Nephron progenitor cell (in vitro differentiated cells): ENCODE measurements around the gene ARMC9.
A peak's percentile ranks its signal among the peaks of the same experiment; 100 is the strongest.

ENCODE experiments used
- DNase-seq: peaks from one replicate; pipeline ENCODE4 v3.0.0; 2021
- H3K27ac Mint-ChIP-seq: 2 replicates; pipeline ENCODE4 v1.8.0; 2021; ENCODE audit warnings: mild to moderate bottlenecking, moderate library complexity, mixed read lengths
- H3K27me3 Mint-ChIP-seq: 2 replicates; pipeline ENCODE4 v1.8.0; 2021; ENCODE audit warnings: mild to moderate bottlenecking, low read depth, mixed read lengths; ENCODE audit not compliant: poor library complexity
- H3K36me3 Mint-ChIP-seq: 2 replicates; pipeline ENCODE4 v1.8.0; 2021; ENCODE audit warnings: low read depth, mixed read lengths
- H3K4me1 Mint-ChIP-seq: 2 replicates; pipeline ENCODE4 v1.8.0; 2021; ENCODE audit warnings: mixed read lengths
- H3K4me3 Mint-ChIP-seq: 2 replicates; pipeline ENCODE4 v1.8.0; 2021; ENCODE audit warnings: mild to moderate bottlenecking, moderate library complexity, mixed read lengths
- H3K9me3 Mint-ChIP-seq: 2 replicates; pipeline ENCODE4 v1.8.0; 2021; ENCODE audit warnings: mild to moderate bottlenecking, moderate library complexity, mixed read lengths
- CTCF ChIP-seq: fragments of 200-600 bp; sonication (generic); IDR thresholded peaks from 2 replicates; pipeline ENCODE4 v1.5.0; 2021; ENCODE audit warnings: antibody characterized with exemption

ARMC9 gene

GRCh38 chr2:231306791-231307393 is 108.5 kb downstream of the ARMC9 start:
- no peaks in the 10 kb centered on the region for H3K4me1 Mint-ChIP-seq
- TF ChIP-seq CTCF, result no peak
- H3K27me3 Mint-ChIP-seq, result no peaks in the 10 kb centered on the region
- peaks cover 25% of the 10 kb centered on the region for H3K36me3 Mint-ChIP-seq
- DNase-seq, result no peak
- no peak overlapping the region for H3K4me3 Mint-ChIP-seq
- H3K27ac Mint-ChIP-seq, result no peak overlapping the region
- H3K9me3 Mint-ChIP-seq, result no peaks in the 10 kb centered on the region

GRCh38 chr2:231308219-231308618 is 109.8 kb downstream of the ARMC9 start:
- H3K27ac Mint-ChIP-seq, result no peak overlapping the region
- DNase-seq, result no peak

GRCh38 chr2:231308631-231309428 is 110.4 kb downstream of the ARMC9 start:
- Mint-ChIP-seq H3K27me3 (no peaks in the 10 kb centered on the region), H3K36me3 (peaks cover 25% of the 10 kb centered on the region), H3K27ac (peak overlapping the region; percentile 47), H3K4me3 (no peak overlapping the region), H3K4me1 (no peaks in the 10 kb centered on the region), H3K9me3 (no peaks in the 10 kb centered on the region)
- no peak for DNase-seq
- TF ChIP-seq CTCF, result no peak

More at GRCh38 chr2:231308219-231308618, 109.8 kb downstream of the ARMC9 start:
- no peak for TF ChIP-seq CTCF
- peaks cover 25% of the 10 kb centered on the region for H3K36me3 Mint-ChIP-seq
- H3K9me3 Mint-ChIP-seq, result no peaks in the 10 kb centered on the region
- H3K4me1 Mint-ChIP-seq, result no peaks in the 10 kb centered on the region
- no peak overlapping the region for H3K4me3 Mint-ChIP-seq
- H3K27me3 Mint-ChIP-seq, result no peaks in the 10 kb centered on the region

GRCh38 chr2:231312066-231312465 is 113.6 kb downstream of the ARMC9 start:
- Mint-ChIP-seq H3K36me3 (peaks cover 30% of the 10 kb centered on the region), H3K4me3 (no peak overlapping the region), H3K4me1 (no peaks in the 10 kb centered on the region), H3K27me3 (no peaks in the 10 kb centered on the region), H3K27ac (peak overlapping the region; percentile 57), H3K9me3 (peaks cover 20% of the 10 kb centered on the region)
- no peak for DNase-seq
- TF ChIP-seq CTCF, result no peak

DNA sequence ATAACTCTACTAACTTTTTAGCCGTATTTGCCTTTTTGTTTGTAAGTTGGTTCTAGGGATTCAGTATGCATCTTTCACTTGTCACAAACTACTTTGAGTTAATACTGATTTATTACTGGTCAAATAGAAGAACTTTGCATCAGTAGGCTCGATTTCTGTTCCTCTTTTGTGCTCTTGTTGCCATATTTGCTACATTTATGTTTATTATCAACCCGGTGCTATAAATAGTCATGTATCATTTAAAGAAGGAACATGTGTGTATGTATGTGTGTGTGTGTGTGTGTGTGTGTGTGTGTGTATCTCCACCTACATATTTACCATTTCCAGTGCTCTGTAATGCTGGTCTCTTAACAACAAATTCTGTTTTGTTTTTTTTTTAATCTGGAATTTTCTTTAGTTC is 117.5 kb downstream of the ARMC9 start:
- Mint-ChIP-seq H3K4me3 (no peak overlapping the region), H3K36me3 (peaks cover 53% of the 10 kb centered on the region), H3K4me1 (no peaks in the 10 kb centered on the region), H3K27me3 (no peaks in the 10 kb centered on the region), H3K9me3 (peaks cover 36% of the 10 kb centered on the region), H3K27ac (no peak overlapping the region)
- DNase-seq, result no peak
- no peak for TF ChIP-seq CTCF

DNA sequence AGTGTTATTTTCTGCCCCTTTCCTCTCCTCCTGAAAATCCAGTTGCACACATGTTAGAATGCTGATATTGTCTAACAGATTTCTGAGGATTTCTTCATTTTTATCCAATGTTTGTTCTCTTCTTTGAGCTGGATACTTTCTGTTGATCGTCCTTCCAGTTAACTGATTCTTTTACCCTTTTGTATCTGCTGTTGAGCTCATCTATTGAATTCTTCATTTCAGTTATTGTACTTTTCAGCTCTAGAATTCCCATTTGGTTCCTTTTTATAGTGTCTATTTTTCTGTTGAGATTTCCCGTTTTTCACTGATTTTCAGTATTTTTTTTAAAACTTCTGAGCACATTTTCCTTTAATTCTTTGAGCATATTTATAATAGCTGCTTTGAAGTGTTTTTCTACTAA is 119.1 kb downstream of the ARMC9 start:
- TF ChIP-seq CTCF, result no peak
- no peak overlapping the region for H3K4me3 Mint-ChIP-seq
- H3K27ac Mint-ChIP-seq, result no peak overlapping the region
- DNase-seq, result no peak
- H3K9me3 Mint-ChIP-seq, result peaks cover 36% of the 10 kb centered on the region
- peaks cover 53% of the 10 kb centered on the region for H3K36me3 Mint-ChIP-seq
- no peaks in the 10 kb centered on the region for H3K4me1 Mint-ChIP-seq
- H3K27me3 Mint-ChIP-seq, result peaks cover 4% of the 10 kb centered on the region
